HG02571 (cell line): ENCODE data around the gene PAEP.
"Not testable (repeated sequence)": the region's sequence is repeated elsewhere in the genome, so short reads cannot be mapped to it uniquely, and the experiment has no call there.

ENCODE experiments used
- ATAC-seq: cut with Tn5 transposase; IDR thresholded peaks from one replicate; pipeline ENCODE4 v1.9.1; 2021; ENCODE audit warnings: mild to moderate bottlenecking, moderate library complexity; ENCODE audit not compliant: unreplicated experiment

The PAEP gene

DNA sequence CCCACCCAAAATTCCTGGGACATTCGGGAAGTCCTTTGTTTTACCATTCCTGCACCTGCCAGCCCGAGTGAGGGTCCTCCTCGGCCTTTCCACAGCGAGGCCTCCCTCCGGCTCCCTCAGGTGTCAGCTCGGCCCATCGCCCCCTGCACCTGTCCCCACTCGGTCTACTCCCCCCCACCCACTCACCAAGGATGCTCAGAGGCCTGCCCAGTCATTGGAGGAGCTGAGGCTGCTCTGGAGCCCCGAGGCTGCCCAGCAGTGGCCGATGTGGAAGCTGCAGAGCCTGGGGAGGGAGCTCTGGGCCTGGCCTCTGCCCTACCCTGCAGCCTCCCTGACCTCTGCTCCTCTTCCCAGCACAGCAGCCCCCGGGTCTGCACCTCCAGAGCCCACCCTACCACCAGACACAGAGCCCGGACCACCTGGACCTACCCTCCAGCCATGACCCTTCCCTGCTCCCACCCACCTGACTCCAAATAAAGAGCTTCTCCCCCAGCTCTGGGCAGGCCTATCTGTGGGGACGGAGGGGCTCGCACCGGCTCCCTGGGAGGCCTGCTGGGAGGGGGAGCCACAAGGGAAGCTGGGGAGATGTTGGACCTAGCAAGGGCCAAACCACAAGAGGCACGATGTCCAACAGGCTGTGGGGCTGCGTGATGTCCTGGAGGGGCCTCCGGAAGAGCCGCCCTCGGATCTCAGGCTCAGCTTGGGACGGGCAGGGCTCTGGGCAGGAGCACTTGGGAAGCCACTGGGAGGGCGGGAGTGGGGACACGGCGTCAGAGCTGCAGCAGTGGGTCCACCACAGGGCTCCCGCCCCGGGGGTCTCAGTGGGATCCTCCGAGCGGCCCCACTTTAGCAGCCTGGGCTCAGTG, 11.8 kb upstream of the PAEP start:
- ATAC-seq: not testable (repeated sequence)

- ATAC-seq: no peak
Measured at GRCh38 chr9:135550344-135550918, 11.1 kb upstream of the PAEP start.

- ATAC-seq: no peak
Measured at GRCh38 chr9:135551031-135551430, 10.5 kb upstream of the PAEP start.

DNA sequence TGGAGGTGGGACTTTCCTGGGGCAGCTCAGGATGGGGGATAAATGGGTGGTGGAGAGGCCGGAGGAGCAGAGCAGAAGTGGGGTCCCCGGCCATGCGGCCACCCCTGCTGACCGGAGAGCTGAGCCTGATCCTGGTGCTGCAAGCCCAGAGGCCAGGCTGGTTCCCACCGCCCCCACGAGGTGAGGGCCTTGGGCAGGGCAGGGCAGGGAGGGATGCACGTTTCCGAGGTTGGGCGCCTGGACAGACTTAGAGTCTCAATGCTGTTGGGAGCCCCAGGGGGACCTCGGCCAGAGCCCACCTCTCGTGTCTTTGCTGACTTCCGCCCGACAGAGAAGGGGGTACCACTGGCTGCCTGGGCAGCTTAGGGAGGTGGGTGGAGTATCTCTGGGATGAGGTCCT, 10.1 kb upstream of the PAEP start:
- no peak for ATAC-seq

GRCh38 chr9:135552021-135552697, 9.4 kb upstream of the PAEP start:
- no peak for ATAC-seq

DNA sequence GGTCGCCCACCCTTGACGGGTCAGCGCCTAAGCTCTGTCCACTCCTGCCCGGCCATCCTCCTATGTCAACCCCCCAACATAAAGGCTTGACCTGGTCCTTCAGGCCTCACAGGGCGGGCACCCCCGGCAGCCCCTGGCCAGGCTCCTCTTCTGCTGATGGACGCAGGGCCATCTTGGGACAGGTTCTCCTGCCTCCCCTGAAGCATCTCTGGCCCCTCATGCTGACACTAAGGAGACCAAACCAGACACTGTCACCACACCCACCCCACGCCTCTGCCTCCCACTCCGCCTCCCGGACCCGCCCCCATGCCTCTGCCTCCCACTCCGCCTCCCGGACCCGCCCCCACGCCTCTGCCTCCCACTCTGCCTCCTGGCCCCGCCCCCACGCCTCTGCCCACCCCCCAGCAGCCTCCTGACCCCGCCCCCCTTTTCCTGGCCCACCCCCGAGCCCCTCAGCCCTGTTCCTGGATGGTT, 8.8 kb upstream of the PAEP start:
- no peak for ATAC-seq

- ATAC-seq: no peak
Measured at GRCh38 chr9:135554718-135555117, 6.8 kb upstream of the PAEP start.

DNA sequence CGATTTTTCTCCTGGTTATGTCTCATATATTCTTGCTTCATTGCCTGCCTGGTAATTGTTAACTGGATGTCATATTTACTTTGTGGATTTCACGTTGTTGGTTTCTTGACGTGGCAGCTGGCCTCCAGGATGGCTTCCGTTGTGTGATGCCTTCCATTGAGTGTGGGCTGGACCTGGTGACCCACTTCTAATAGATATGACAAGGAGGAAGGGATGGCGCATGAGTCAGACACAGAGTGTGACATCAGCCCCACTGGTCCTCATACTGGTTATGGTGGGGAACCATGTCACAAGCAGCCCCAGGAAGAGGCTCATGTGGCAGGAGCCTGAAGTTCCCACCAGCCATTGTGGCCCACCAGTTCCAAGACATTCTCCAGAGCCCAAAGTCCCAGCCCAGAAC, 6.4 kb upstream of the PAEP start:
- no peak for ATAC-seq

GRCh38 chr9:135555910-135556309, 5.6 kb upstream of the PAEP start:
- ATAC-seq: no peak

GRCh38 chr9:135559606-135560005, 1.9 kb upstream of the PAEP start:
- no peak for ATAC-seq

- ATAC-seq: no peak
Measured at GRCh38 chr9:135562235-135562745, 734 bp downstream of the PAEP start.

DNA sequence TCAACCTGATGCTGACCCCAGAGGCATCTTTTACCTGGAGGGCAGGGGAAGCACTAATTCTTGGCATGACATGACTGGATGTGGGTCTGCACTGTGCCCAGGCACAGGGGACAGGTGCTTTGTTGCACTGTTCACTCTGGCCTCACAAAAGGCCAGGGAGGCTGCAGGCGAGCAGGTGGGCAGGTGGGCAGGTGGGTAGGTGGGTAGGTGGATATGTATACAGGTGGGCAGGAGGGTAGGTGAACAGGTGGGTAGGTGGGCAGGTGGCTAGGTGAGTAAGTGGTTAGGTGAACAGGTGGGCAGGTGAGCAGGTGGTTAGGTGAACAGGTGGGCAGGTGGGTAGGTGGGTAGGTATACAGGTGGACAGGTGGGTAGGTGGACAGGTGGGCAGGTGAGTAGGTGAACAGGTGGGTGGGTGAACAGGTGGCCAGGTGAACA, 1.5 kb downstream of the PAEP start:
- ATAC-seq: no peak

- ATAC-seq: no peak
Measured at GRCh38 chr9:135563858-135564257, 2.3 kb downstream of the PAEP start.

- no peak for ATAC-seq
Measured at GRCh38 chr9:135565141-135565628, 3.6 kb downstream of the PAEP start.

DNA sequence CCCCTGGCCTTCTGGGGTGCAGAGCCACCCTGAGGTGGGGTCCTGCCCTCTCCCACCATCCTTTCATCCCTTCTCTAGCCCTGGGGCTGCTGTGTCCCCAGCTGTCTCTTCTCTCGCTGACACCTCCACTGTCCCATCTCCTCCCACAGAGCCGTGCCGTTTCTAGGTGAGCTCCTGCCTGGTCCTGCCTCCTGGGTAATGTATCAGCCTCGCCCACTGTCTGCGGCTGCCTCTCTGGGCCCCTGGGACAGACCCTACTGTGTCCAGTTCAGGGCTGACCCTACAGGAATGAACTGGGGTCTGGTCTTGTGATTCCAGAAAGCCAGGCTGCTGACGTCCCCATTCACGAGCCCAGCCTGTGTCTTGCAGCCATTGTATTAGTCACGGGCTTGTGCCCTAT, 4.1 kb downstream of the PAEP start:
- no peak for ATAC-seq

- no peak for ATAC-seq
Measured at GRCh38 chr9:135566552-135566951, 5.0 kb downstream of the PAEP start.

DNA sequence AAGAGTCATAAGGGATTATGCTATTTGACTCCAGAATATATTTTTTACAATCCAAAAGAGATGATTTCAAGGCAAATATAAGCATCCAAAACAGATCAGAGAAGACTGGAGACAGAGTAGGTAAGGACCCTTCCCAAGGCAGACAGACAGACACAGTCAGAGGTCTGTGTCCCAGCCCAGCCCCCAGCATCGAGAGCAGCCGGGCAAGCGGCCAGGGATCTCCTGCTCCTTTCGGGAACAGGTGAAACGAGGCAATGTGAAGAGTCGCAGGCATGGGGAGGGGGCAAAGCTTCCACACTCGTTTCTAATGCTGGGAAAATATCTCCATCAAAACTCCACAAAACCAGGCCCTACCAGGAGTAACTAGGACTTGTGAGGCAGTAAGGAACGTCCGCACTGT, 5.8 kb downstream of the PAEP start:
- no peak for ATAC-seq

GRCh38 chr9:135568026-135568425, 6.5 kb downstream of the PAEP start:
- no peak for ATAC-seq

DNA sequence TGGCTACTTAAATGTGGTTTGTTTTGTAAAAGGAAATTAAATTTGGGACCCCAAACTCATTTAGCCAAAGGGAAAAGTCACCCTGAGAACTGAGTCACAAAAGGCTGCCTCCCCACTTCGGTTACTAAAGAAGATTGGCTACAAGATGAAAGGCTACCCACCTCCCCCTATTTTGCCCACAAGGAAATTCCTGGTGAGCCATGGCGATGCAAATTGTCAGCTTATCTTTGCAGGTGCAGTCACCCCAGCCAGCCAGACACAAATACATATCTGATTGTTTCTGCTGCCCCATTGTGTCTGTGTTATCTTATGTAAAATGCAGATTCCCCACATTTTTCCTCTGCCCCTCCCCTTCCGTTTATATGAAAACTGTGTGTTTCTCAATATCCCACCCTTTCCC, 8.9 kb downstream of the PAEP start:
- no peak for ATAC-seq

GRCh38 chr9:135572233-135572632, 10.7 kb downstream of the PAEP start:
- no peak for ATAC-seq

GRCh38 chr9:135573124-135573523, 11.6 kb downstream of the PAEP start:
- no peak for ATAC-seq
